Neuronal stem cell (in vitro differentiated cells): ENCODE measurements around the gene MOK.

Experiments
- DNase-seq: peaks from one replicate; pipeline ENCODE4 v3.0.0-alpha.2; 2013; ENCODE audit warnings: low spot score
- H2AFZ ChIP-seq: one replicate; pipeline ENCODE4 v1.6.1; 2013; ENCODE audit warnings: mild to moderate bottlenecking, low read length, inconsistent platforms
- H2AK5ac ChIP-seq: 2 replicates; pipeline ENCODE4 v1.6.1; 2013; ENCODE audit warnings: low read depth, mild to moderate bottlenecking, inconsistent platforms, low read length, moderate library complexity, mixed read lengths
- H2BK120ac ChIP-seq: 2 replicates; pipeline ENCODE4 v1.6.1; 2013; ENCODE audit warnings: low read depth, mild to moderate bottlenecking, inconsistent platforms, low read length, moderate library complexity, mixed read lengths
- H2BK12ac ChIP-seq: one replicate; pipeline ENCODE4 v1.6.1; 2013; ENCODE audit warnings: low read length, inconsistent platforms
- H2BK15ac ChIP-seq: 2 replicates; pipeline ENCODE4 v1.6.1; 2013; ENCODE audit warnings: mild to moderate bottlenecking, low read length, inconsistent platforms, mixed read lengths
- H2BK5ac ChIP-seq: one replicate; pipeline ENCODE4 v1.6.1; 2013; ENCODE audit warnings: inconsistent platforms, mild to moderate bottlenecking, low read length, moderate library complexity
- H3K14ac ChIP-seq: one replicate; pipeline ENCODE4 v1.6.1; 2013; ENCODE audit warnings: low read length, inconsistent platforms
- H3K18ac ChIP-seq: 2 replicates; pipeline ENCODE4 v1.6.1; 2013; ENCODE audit warnings: low read length, inconsistent platforms
- H3K23ac ChIP-seq: 2 replicates; pipeline ENCODE4 v1.6.1; 2013; ENCODE audit warnings: low read depth, mild to moderate bottlenecking, mixed read lengths, low read length, inconsistent platforms; ENCODE audit not compliant: poor library complexity
- H3K27ac ChIP-seq: replicated peaks from 3 replicates; pipeline ENCODE4 v1.5.1; 2013; ENCODE audit warnings: low read length, inconsistent platforms
- H3K27me3 ChIP-seq, 3 experiments: 2 replicates each; pipeline ENCODE4 v1.6.1; 2013; ENCODE audit warnings: low read length in 3 of 3, mild to moderate bottlenecking in 2 of 3, inconsistent platforms in 1 of 3, low read depth in 1 of 3, mixed read lengths in 1 of 3, moderate library complexity in 1 of 3; ENCODE audit not compliant: control insufficient read depth in 3 of 3, insufficient read depth in 3 of 3
- H3K36me3 ChIP-seq, 2 donors: replicated peaks in 1 of 2; 2 replicates each; pipeline ENCODE4 v1.6.1; 2013; ENCODE audit warnings: low read length in 2 of 2; ENCODE audit not compliant: control insufficient read depth in 2 of 2, insufficient read depth in 2 of 2
- H3K4ac ChIP-seq: 2 replicates; pipeline ENCODE4 v1.6.1; 2013; ENCODE audit warnings: inconsistent platforms, mild to moderate bottlenecking, low read length, moderate library complexity
- H3K4me1 ChIP-seq, 2 donors: 1 replicate in 1 of 2; 2 replicates in 1 of 2; pipeline ENCODE4 v1.6.1; 2013; ENCODE audit warnings: low read length in 2 of 2, low read depth in 1 of 2; ENCODE audit not compliant: control insufficient read depth in 2 of 2, insufficient read depth in 1 of 2
- H3K4me2 ChIP-seq: one replicate; pipeline ENCODE4 v1.6.1; 2013; ENCODE audit warnings: mild to moderate bottlenecking, low read length, inconsistent platforms; ENCODE audit not compliant: insufficient read depth, poor library complexity, severe bottlenecking
- H3K4me3 ChIP-seq, 2 donors: 2 replicates each; pipeline ENCODE4 v1.5.1; 2013; ENCODE audit warnings: low read length in 2 of 2, mild to moderate bottlenecking in 2 of 2, inconsistent platforms in 1 of 2, moderate library complexity in 1 of 2
- H3K79me1 ChIP-seq: one replicate; pipeline ENCODE4 v1.6.1; 2013; ENCODE audit warnings: low read depth, mild to moderate bottlenecking, inconsistent platforms, low read length, moderate library complexity
- H3K9ac ChIP-seq: one replicate; pipeline ENCODE4 v1.6.1; 2013; ENCODE audit warnings: mild to moderate bottlenecking, low read depth, low read length, inconsistent platforms; ENCODE audit not compliant: poor library complexity
- H3K9me3 ChIP-seq, 2 donors: replicated peaks in 1 of 2; 2 replicates each; pipeline versions ENCODE3 to v1.6.1; 2013; ENCODE audit warnings: low read length in 2 of 2, mild to moderate bottlenecking in 2 of 2, inconsistent platforms in 1 of 2, low read depth in 1 of 2, mixed read lengths in 1 of 2, moderate library complexity in 1 of 2; ENCODE audit not compliant: control insufficient read depth in 2 of 2, insufficient read depth in 1 of 2
- H4K8ac ChIP-seq: one replicate; pipeline ENCODE4 v1.6.1; 2013; ENCODE audit warnings: low read depth, mild to moderate bottlenecking, inconsistent platforms, low read length, moderate library complexity
- H4K91ac ChIP-seq: one replicate; pipeline ENCODE4 v1.6.1; 2013; ENCODE audit warnings: low read length, low read depth, mild to moderate bottlenecking, inconsistent platforms; ENCODE audit not compliant: poor library complexity
- WGBS, 2 donors: extraction: QIAGEN DNeasy Blood & Tissue Kit; methylation state at CpG; one replicate each; pipeline ENCODE4 v1.1.7; 2013; ENCODE audit warnings: missing lambda C conversion rate in 2 of 2, mixed read lengths in 1 of 2; ENCODE audit not compliant: insufficient read length in 2 of 2, insufficient replicate concordance in 1 of 2; ENCODE audit errors: extremely low coverage in 2 of 2; 5-methylcytosine and 5-hydroxymethylcytosine counted together

MOK gene

GRCh38 chr14:102256716-102257115, 48.2 kb downstream of the MOK start:
- no peak for DNase-seq
- H3K36me3 ChIP-seq, result no peaks in the 10 kb centered on the region
- peaks cover 3% of the 10 kb centered on the region for H3K79me1 ChIP-seq
- no peak overlapping the region for H2BK5ac ChIP-seq
- H3K27ac ChIP-seq, result no peak overlapping the region
- WGBS, 2 donors, result no CpG with 5 or more reads among the region's 9 CpGs
- peak overlapping the region; percentile 81 for H2BK15ac ChIP-seq
- H2BK12ac ChIP-seq, result no peak overlapping the region
- H3K23ac ChIP-seq, result peak overlapping the region; percentile 43
- H3K4ac ChIP-seq, result no peak overlapping the region
- no peak overlapping the region for H3K9ac ChIP-seq
- no peak overlapping the region for H3K14ac ChIP-seq
- peak overlapping the region; percentile 3 for H3K18ac ChIP-seq
- no peak overlapping the region for H3K4me2 ChIP-seq
- no peak overlapping the region for H3K4me3 ChIP-seq
- no peaks in the 10 kb centered on the region for H3K4me1 ChIP-seq
- no peak overlapping the region for H2AK5ac ChIP-seq
- H2BK120ac ChIP-seq, result no peak overlapping the region
- no peak overlapping the region for H4K91ac ChIP-seq
- no peak overlapping the region for H4K8ac ChIP-seq
- no peaks in the 10 kb centered on the region for H3K27me3 ChIP-seq
- no peaks in the 10 kb centered on the region for H3K9me3 ChIP-seq
- no peak overlapping the region for H2AFZ ChIP-seq

GRCh38 chr14:102255401-102256190, 49.4 kb downstream of the MOK start:
- H3K4ac ChIP-seq, result no peak overlapping the region
- H3K36me3 ChIP-seq, result no peaks in the 10 kb centered on the region
- H3K4me1 ChIP-seq, result no peaks in the 10 kb centered on the region
- no peak overlapping the region for H3K18ac ChIP-seq
- no peak overlapping the region for H2BK120ac ChIP-seq
- H3K79me1 ChIP-seq, result peaks cover 3% of the 10 kb centered on the region
- no peak overlapping the region for H2AK5ac ChIP-seq
- no peak overlapping the region for H2BK12ac ChIP-seq
- no peaks in the 10 kb centered on the region for H3K27me3 ChIP-seq
- H3K9ac ChIP-seq, result no peak overlapping the region
- WGBS, 2 donors, result no CpG with 5 or more reads among the region's 9 CpGs
- H4K8ac ChIP-seq, result no peak overlapping the region
- no peak overlapping the region for H3K27ac ChIP-seq
- no peak overlapping the region for H4K91ac ChIP-seq
- H2BK5ac ChIP-seq, result no peak overlapping the region
- no peak overlapping the region for H3K4me2 ChIP-seq
- H2AFZ ChIP-seq, result no peak overlapping the region
- H3K4me3 ChIP-seq, result no peak overlapping the region
- H2BK15ac ChIP-seq, result no peak overlapping the region
- DNase-seq, result no peak
- no peaks in the 10 kb centered on the region for H3K9me3 ChIP-seq
- no peak overlapping the region for H3K23ac ChIP-seq
- no peak overlapping the region for H3K14ac ChIP-seq

GRCh38 chr14:102252834-102253801, 51.8 kb downstream of the MOK start:
- H3K4ac ChIP-seq, result no peak overlapping the region
- no peak overlapping the region for H2BK120ac ChIP-seq
- H3K9ac ChIP-seq, result no peak overlapping the region
- no peak overlapping the region for H2AK5ac ChIP-seq
- H3K9me3 ChIP-seq, result no peaks in the 10 kb centered on the region
- WGBS, 2 donors, result no CpG with 5 or more reads among the region's 21 CpGs
- no peak overlapping the region for H4K8ac ChIP-seq
- H3K27ac ChIP-seq, result no peak overlapping the region
- H3K4me3 ChIP-seq, result no peak overlapping the region
- H2BK15ac ChIP-seq, result no peak overlapping the region
- no peak overlapping the region for H2BK12ac ChIP-seq
- DNase-seq, result no peak
- no peak overlapping the region for H3K4me2 ChIP-seq
- H3K4me1 ChIP-seq, result peaks cover 0 to 1% of the 10 kb centered on the region in 2 donors
- no peak overlapping the region for H3K23ac ChIP-seq
- no peak overlapping the region for H3K18ac ChIP-seq
- peaks cover 2% of the 10 kb centered on the region for H3K79me1 ChIP-seq
- H2BK5ac ChIP-seq, result no peak overlapping the region
- H3K27me3 ChIP-seq, result no peaks in the 10 kb centered on the region
- no peak overlapping the region for H2AFZ ChIP-seq
- peaks cover 0 to 4% of the 10 kb centered on the region in 2 donors for H3K36me3 ChIP-seq
- no peak overlapping the region for H4K91ac ChIP-seq
- H3K14ac ChIP-seq, result no peak overlapping the region

- Histone ChIP-seq H2BK120ac (no peak overlapping the region), H3K4ac (no peak overlapping the region), H3K27me3 (no peaks in the 10 kb centered on the region), H4K91ac (no peak overlapping the region), H2AFZ (no peak overlapping the region), H3K36me3 (peaks cover 0 to 4% of the 10 kb centered on the region in 2 donors), H3K27ac (no peak overlapping the region), H2BK15ac (no peak overlapping the region), H3K18ac (no peak overlapping the region), H3K9me3 (no peaks in the 10 kb centered on the region), H3K23ac (no peak overlapping the region), H3K9ac (no peak overlapping the region), H4K8ac (no peak overlapping the region), H2BK5ac (no peak overlapping the region), H2AK5ac (no peak overlapping the region), H2BK12ac (no peak overlapping the region), H3K4me2 (no peak overlapping the region), H3K4me3 (peak overlapping the region in 1 of 2 donors; percentile 11), H3K79me1 (no peaks in the 10 kb centered on the region), H3K14ac (no peak overlapping the region), H3K4me1 (peaks cover 0 to 4% of the 10 kb centered on the region in 2 donors)
- no peak for DNase-seq
- no CpG with 5 or more reads among the region's 8 CpGs for WGBS, 2 donors
These were observed 53.8 kb downstream of the MOK start for GRCh38 chr14:102251161-102251560.
